ENCODE measurements around the gene RBPMS2. TPM values are rescaled to one million over a fixed set of nuclear protein-coding genes. Genes with fewer than 3 reads are reported as not detected.
A peak's percentile ranks its signal among the peaks of the same experiment; 100 is the strongest.

Gene RBPMS2
- total RNA-seq, 1 experiment from 2014 or later = 181 TPM

DNA sequence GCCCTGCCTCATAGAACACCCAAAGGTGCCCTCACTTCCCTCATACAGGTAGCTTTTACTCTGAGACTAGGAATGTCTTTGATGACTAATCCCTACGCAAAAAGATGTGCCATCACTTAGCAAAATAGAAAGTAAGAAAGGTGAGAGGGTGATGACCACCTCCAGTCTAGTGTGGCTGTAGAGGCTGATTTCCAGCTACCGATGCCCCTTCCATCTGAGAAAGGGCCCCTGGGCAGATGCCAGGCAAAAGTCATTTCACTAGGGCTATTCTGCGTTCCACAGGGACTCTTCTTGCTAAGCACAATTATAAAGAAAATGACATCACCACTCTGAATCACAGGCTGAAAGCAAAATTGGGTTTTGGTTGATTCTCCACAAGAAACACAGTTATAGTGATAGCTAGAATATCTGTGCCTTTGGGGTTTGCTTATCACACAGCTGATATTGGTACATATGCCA is 77.4 kb downstream of the RBPMS2 start:
- H3K36me3 Mint-ChIP-seq (ENCODE audit: insufficient read depth in 1 of 3, low read depth in 3 of 3) = peaks cover 45 to 78% (median 54%) of the 10 kb centered on the region in 3 experiments
- no peak overlapping the region for H4K91ac ChIP-seq (ENCODE audit: insufficient read length, low read depth, low read length)
- no peak overlapping the region for H3K14ac ChIP-seq (ENCODE audit: insufficient read depth, low read length)
- H3K9me3 ChIP-seq (ENCODE audit: control insufficient read depth, low read depth, low read length) = no peaks in the 10 kb centered on the region
- peaks cover 2% of the 10 kb centered on the region; the same call in 1 of the 2 replicates for H3K27me3 Mint-ChIP-seq (ENCODE audit: low read depth)
- H3K27ac ChIP-seq (ENCODE audit: insufficient read length, low read depth, low read length) = no peak overlapping the region
- H3K9ac ChIP-seq (ENCODE audit: extremely low read depth, insufficient read length, low read length) = no peak overlapping the region
- H3K56ac ChIP-seq (ENCODE audit: insufficient read length, low read depth, low read length) = no peak overlapping the region
- H3K27ac Mint-ChIP-seq = peak overlapping the region; percentile 3 to 49 (median 24); a peak in 5 of 7 replicates
- no peak overlapping the region for H2BK12ac ChIP-seq (ENCODE audit: insufficient read length, low read depth, low read length)
- no peaks in the 10 kb centered on the region for H3K27me3 ChIP-seq (ENCODE audit: insufficient read depth, low read length)
- no peak overlapping the region for H3K18ac ChIP-seq (ENCODE audit: insufficient read length, low read depth, low read length)
- peaks cover 25% of the 10 kb centered on the region for H3K23me2 ChIP-seq (ENCODE audit: insufficient read length, low read depth, low read length, poor library complexity, severe bottlenecking)
- no peak overlapping the region for H4K8ac ChIP-seq (replicated peaks; ENCODE audit: insufficient read length, low read depth, low read length)
- H3K4me3 Mint-ChIP-seq = peak overlapping the region in 1 of 2 experiments; percentile 37; a peak in 1 of 5 replicates
- peaks cover 38% of the 10 kb centered on the region; the same call in 1 of the 2 replicates for H3K79me2 ChIP-seq (ENCODE audit: insufficient read depth, low read length)
- peak overlapping the region; percentile 95 for H3K4me2 ChIP-seq (ENCODE audit: insufficient read depth, insufficient read length, low read length)
- H3K23ac ChIP-seq (ENCODE audit: insufficient read length, low read depth, low read length) = no peak overlapping the region
- no peak for TF ChIP-seq CTCF (conservative IDR thresholded peaks at IDR 0.05)
- H2BK15ac ChIP-seq (ENCODE audit: low read depth, low read length) = no peak overlapping the region
- H2AK5ac ChIP-seq (ENCODE audit: insufficient read length, low read length) = no peak overlapping the region
- H2AFZ ChIP-seq (ENCODE audit: low read length) = no peak overlapping the region
- peaks cover 0 to 2% of the 10 kb centered on the region in 2 experiments; a peak in 2 of 5 replicates for H3K9me3 Mint-ChIP-seq
- no peaks in the 10 kb centered on the region for H4K20me1 ChIP-seq (ENCODE audit: control insufficient read depth, insufficient read depth, insufficient read length)
- H2BK120ac ChIP-seq (ENCODE audit: low read depth, low read length, poor library complexity, severe bottlenecking) = no peak overlapping the region
- no peak overlapping the region for H2BK5ac ChIP-seq (ENCODE audit: insufficient read length, low read length)
- no CpG with 5 or more reads among the region's 3 CpGs for WGBS (ENCODE audit: extremely low coverage, insufficient read length, low lambda C conversion rate)
- H3T11ph ChIP-seq (ENCODE audit: low read length) = no peak overlapping the region
- no peak overlapping the region for H3K4ac ChIP-seq (ENCODE audit: low read depth, low read length)
- no peak for DNase-seq
- H3K4me1 ChIP-seq (ENCODE audit: insufficient read depth, low read length) = peaks cover 15% of the 10 kb centered on the region; the same call in 1 of the 2 replicates
- H2BK20ac ChIP-seq (ENCODE audit: low read depth, low read length, poor library complexity, severe bottlenecking) = no peak overlapping the region
- no peak overlapping the region for H4K5ac ChIP-seq (ENCODE audit: insufficient read length, low read depth, low read length)
- peaks cover 68 to 80% of the 10 kb centered on the region in 2 experiments for H3K4me1 Mint-ChIP-seq
- peaks cover 8% of the 10 kb centered on the region for H3K79me1 ChIP-seq (ENCODE audit: insufficient read depth, low read depth, low read length, poor library complexity, severe bottlenecking)
